ENCODE data around the gene SLC16A3.
A peak's percentile ranks its signal among the peaks of the same experiment; 100 is the strongest.

SLC16A3 gene

GRCh38 chr17:82271401-82271800 lies 42.6 kb downstream of the SLC16A3 start:
- DNase-seq = no peak

GRCh38 chr17:82272495-82273326 lies 43.9 kb downstream of the SLC16A3 start:
- no peak for DNase-seq

- peak; percentile 82 to 94 for DNase-seq
These were observed 44.7 kb downstream of the SLC16A3 start, which contains the start of gene CSNK1D for GRCh38 chr17:82273327-82274133. CSNK1D (minus strand) TSS chr17:82273700; CDS start chr17:82273381, 319 bp downstream.

GRCh38 chr17:82274134-82275020 lies 45.5 kb downstream of the SLC16A3 start:
- DNase-seq = no peak

GRCh38 chr17:82275326-82275725 lies 46.5 kb downstream of the SLC16A3 start:
- no peak for DNase-seq

- no peak for DNase-seq
These were observed 48.1 kb downstream of the SLC16A3 start for GRCh38 chr17:82276938-82277337.

GRCh38 chr17:82277851-82278250 lies 49.0 kb downstream of the SLC16A3 start:
- no peak for DNase-seq

- DNase-seq = no peak
These were observed 49.5 kb downstream of the SLC16A3 start for GRCh38 chr17:82278308-82278707.

GRCh38 chr17:82278786-82279391 lies 50.0 kb downstream of the SLC16A3 start:
- no peak for DNase-seq

GRCh38 chr17:82280537-82280936 lies 51.7 kb downstream of the SLC16A3 start:
- DNase-seq = no peak

GRCh38 chr17:82281076-82281475 lies 52.2 kb downstream of the SLC16A3 start:
- DNase-seq = no peak

- no peak for DNase-seq
These were observed 52.8 kb downstream of the SLC16A3 start for GRCh38 chr17:82281502-82282238.

- no peak for DNase-seq
These were observed 53.7 kb downstream of the SLC16A3 start for GRCh38 chr17:82282239-82283207.

- DNase-seq = peak in 1 of 2 experiments; percentile 20
These were observed 54.4 kb downstream of the SLC16A3 start for GRCh38 chr17:82283208-82283749.

- no peak for DNase-seq
These were observed 56.3 kb downstream of the SLC16A3 start for GRCh38 chr17:82285141-82285540.

GRCh38 chr17:82287013-82287867 lies 58.4 kb downstream of the SLC16A3 start:
- no peak for DNase-seq

GRCh38 chr17:82287868-82288801 lies 59.3 kb downstream of the SLC16A3 start:
- DNase-seq = no peak

Measured in NCI-H446 (cell line).